Measurements from ENCODE around the gene CHURC1. TPM values are rescaled to one million over a fixed set of nuclear protein-coding genes. Genes with fewer than 3 reads are reported as not detected.
A peak's percentile ranks its signal among the peaks of the same experiment; 100 is the strongest.

Gene CHURC1
- total RNA-seq, result 57.3 TPM

- peak; percentile 99 for DNase-seq (ENCODE audit: low spot score)
Observed at GRCh38 chr14:64914237-64915028, at the start of gene CHURC1. TSS of gene CHURC1 (plus strand) at chr14:64914455. CDS start at chr14:64914496, 41 bp downstream.

GRCh38 chr14:64865109-64865508 is 49.1 kb upstream of the CHURC1 start:
- no peak for DNase-seq (ENCODE audit: low spot score)

GRCh38 chr14:64865992-64866391 is 48.3 kb upstream of the CHURC1 start:
- DNase-seq (ENCODE audit: low spot score), result no peak

GRCh38 chr14:64867182-64867581 is 47.1 kb upstream of the CHURC1 start:
- DNase-seq (ENCODE audit: low spot score), result no peak

GRCh38 chr14:64868379-64868778 is 45.9 kb upstream of the CHURC1 start:
- DNase-seq (ENCODE audit: low spot score), result no peak

- no peak for DNase-seq (ENCODE audit: low spot score)
Observed at GRCh38 chr14:64868841-64869240, 45.4 kb upstream of the CHURC1 start.

- no peak for DNase-seq (ENCODE audit: low spot score)
Observed at GRCh38 chr14:64870160-64870559, 44.1 kb upstream of the CHURC1 start.

- no peak for DNase-seq (ENCODE audit: low spot score)
Observed at GRCh38 chr14:64871344-64871743, 42.9 kb upstream of the CHURC1 start.

- no peak for DNase-seq (ENCODE audit: low spot score)
Observed at GRCh38 chr14:64873506-64874219, 40.6 kb upstream of the CHURC1 start.

GRCh38 chr14:64875350-64875749 is 38.9 kb upstream of the CHURC1 start:
- no peak for DNase-seq (ENCODE audit: low spot score)

GRCh38 chr14:64877846-64878245 is 36.4 kb upstream of the CHURC1 start:
- DNase-seq (ENCODE audit: low spot score), result no peak

GRCh38 chr14:64878837-64879634 is 35.2 kb upstream of the CHURC1 start:
- no peak for DNase-seq (ENCODE audit: low spot score)

- DNase-seq (ENCODE audit: low spot score), result no peak
Observed at GRCh38 chr14:64879635-64880220, 34.5 kb upstream of the CHURC1 start, which contains the start of gene SPTB. TSS of gene SPTB (minus strand) at chr14:64879907. CDS start at chr14:64823094, 56,813 bp downstream.

- peak; percentile 50 for DNase-seq (ENCODE audit: low spot score)
Observed at GRCh38 chr14:64880221-64881121, 33.8 kb upstream of the CHURC1 start.

- DNase-seq (ENCODE audit: low spot score), result no peak
Observed at GRCh38 chr14:64885559-64885958, 28.7 kb upstream of the CHURC1 start.

- no peak for DNase-seq (ENCODE audit: low spot score)
Observed at GRCh38 chr14:64889352-64889751, 24.9 kb upstream of the CHURC1 start.

- DNase-seq (ENCODE audit: low spot score), result no peak
Observed at GRCh38 chr14:64891173-64891838, 22.9 kb upstream of the CHURC1 start.

GRCh38 chr14:64891839-64892375 is 22.3 kb upstream of the CHURC1 start:
- DNase-seq (ENCODE audit: low spot score), result no peak

GRCh38 chr14:64899958-64900357 is 14.3 kb upstream of the CHURC1 start:
- DNase-seq (ENCODE audit: low spot score), result no peak

GRCh38 chr14:64906022-64906421 is 8.2 kb upstream of the CHURC1 start:
- no peak for DNase-seq (ENCODE audit: low spot score)

Measured in ureter (tissue), 1 donor.